ENCODE data around the gene SLC14A1.

DNA sequence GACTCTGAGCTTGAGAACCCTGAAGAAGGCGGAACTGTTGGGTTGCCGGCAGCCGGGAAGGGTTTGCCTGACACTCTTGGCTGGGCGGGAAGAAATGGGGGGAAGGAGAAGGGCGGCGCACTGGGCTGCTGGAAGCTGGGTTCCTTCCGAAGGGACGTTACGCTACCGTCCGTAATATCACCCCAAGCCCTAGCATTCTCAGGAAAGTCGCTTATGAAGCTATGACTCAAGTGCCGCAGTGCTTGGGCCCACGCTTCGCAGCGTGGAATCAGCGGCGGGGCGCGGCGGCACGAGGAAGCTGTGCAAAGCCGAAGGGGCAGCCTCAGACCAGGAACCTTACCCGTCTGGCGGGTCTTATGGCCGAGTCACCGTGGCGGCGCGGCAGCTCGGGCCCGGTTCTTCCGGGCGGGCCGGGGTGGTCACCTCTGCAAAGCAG is 51.3 kb downstream of the SLC14A1 start:
- TF ChIP-seq, protein P1, sequence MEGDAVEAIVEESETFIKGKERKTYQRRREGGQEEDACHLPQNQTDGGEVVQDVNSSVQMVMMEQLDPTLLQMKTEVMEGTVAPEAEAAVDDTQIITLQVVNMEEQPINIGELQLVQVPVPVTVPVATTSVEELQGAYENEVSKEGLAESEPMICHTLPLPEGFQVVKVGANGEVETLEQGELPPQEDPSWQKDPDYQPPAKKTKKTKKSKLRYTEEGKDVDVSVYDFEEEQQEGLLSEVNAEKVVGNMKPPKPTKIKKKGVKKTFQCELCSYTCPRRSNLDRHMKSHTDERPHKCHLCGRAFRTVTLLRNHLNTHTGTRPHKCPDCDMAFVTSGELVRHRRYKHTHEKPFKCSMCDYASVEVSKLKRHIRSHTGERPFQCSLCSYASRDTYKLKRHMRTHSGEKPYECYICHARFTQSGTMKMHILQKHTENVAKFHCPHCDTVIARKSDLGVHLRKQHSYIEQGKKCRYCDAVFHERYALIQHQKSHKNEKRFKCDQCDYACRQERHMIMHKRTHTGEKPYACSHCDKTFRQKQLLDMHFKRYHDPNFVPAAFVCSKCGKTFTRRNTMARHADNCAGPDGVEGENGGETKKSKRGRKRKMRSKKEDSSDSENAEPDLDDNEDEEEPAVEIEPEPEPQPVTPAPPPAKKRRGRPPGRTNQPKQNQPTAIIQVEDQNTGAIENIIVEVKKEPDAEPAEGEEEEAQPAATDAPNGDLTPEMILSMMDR (IDR thresholded peaks at IDR 0.05; ENCODE audit: low read depth, low read length, poor library complexity, severe bottlenecking), result no peak
- no peak for TF ChIP-seq EZH2phosphoT487 (IDR thresholded peaks at IDR 0.05; ENCODE audit: borderline replicate concordance, low read length)
